ENCODE data around the gene EEF1AKMT4.
"Not testable (repeated sequence)": the region's sequence is repeated elsewhere in the genome, so short reads cannot be mapped to it uniquely, and the experiment has no call there.

The EEF1AKMT4 gene

DNA sequence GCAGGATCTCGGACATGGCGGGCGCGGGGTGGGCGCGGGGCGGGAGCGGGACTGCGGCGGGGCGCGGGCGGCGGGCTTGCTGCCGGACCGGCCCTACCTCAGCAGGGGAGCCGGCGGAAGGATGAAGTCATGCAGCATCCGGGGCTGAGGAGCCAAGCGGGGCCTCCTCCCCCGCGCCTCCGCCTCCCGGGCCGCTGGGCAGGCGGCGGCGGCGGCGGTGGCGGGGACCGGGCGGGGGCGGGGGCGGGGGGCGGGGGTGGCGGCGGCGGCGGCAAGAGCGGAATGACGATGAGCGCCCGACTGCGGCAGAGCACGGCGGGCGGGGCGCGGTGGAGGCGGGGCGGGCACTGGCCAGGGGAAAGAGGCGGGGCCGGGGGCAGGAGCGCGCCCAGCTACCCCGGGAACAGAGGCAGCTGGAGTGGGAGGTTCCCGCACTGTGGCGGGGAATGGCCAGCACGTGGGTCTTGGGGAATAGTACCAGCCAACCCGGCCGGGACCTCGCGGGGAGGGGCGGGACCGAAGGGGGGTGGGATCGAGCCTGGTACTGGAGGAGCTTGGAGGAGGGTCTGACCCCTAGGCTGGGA lies 11.9 kb downstream of the EEF1AKMT4 start, which contains the start of gene CAMK2N2:
Gene CAMK2N2, minus strand, starts transcription at position 284 of the 584 bp plus-strand sequence. Its CDS starts 268 bp downstream, at position 16.
- peak within 1 kb of the TSS; percentile 93 to 99 (median 98) for H3K4me2 ChIP-seq
- peaks cover 24 to 29% (median 27%) of the 10 kb centered on the region in 10 experiments for H3K4me1 ChIP-seq
- peak within 1 kb of the TSS in 8 of 11 experiments; percentile 17 to 65 (median 48); a peak in 7 of 22 replicates for H3K9ac ChIP-seq
- peaks cover 6 to 59% (median 50%) of the 10 kb centered on the region in 11 experiments; a peak in 20 of 22 replicates for H4K20me1 ChIP-seq
- peak within 1 kb of the TSS; percentile 50 to 74 (median 61) for H3K4me3 ChIP-seq
- peaks cover 59 to 74% (median 69%) of the 10 kb centered on the region in 11 experiments for H3K27me3 ChIP-seq
- peaks cover 0 to 19% (median 4%) of the 10 kb centered on the region in 11 experiments; a peak in 6 of 22 replicates for H3K36me3 ChIP-seq
- TF ChIP-seq Cebpa-rat (IDR thresholded peaks at IDR 0.05) = no peak
- peak within 1 kb of the TSS in 1 of 11 experiments; percentile 55; a peak in 1 of 22 replicates for H3K27ac ChIP-seq
- H3K9me3 ChIP-seq (replicated peaks in 1 of 11) = no peaks in the 10 kb centered on the region

DNA sequence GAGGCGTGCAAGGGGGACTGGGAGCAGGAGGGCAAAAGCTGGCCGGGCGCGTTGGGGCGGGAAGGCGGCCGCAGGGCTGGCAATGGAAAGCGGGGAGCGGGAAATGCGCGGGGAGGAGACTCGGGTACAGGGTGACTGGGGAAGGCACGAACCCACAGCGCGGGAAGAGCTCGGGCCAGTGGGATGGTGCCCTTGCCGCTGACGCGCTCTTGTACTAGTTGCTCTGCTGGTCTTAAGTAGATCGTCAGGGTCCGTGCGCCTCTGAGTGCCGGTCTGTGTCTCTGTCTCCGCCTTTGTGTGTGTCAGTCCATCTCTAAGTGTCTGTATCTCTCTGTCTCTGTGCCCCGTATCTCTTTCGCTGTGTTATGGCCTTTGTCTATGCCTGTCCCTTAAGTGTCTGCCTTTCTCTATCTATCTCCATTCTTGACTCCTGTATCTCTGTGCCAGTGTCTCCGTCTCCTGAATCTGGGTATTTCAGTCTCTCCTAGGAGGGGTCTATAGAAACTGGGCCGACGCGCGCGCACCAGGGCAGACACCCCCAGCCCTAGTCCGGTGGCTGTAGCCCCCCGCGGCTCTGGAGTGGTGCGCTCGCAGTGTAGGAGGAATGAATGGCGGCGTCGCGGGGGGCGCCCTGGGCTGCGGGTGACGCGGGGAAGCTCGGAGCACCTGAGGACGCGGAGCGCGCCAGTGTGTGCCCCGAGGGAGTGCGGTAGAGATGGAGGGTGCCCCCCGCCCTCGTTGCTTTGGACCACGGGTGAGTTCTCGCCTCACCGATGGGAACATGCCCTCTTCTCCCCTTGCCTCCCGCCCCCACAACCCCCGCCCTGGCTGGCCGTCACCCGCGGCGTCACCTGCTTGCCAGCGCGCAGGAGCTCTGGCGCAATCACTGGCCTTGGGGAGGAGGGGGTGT lies 12.6 kb downstream of the EEF1AKMT4 start:
- TF ChIP-seq Cebpa-rat (IDR thresholded peaks at IDR 0.05) = no peak
- H3K9me3 ChIP-seq (replicated peaks in 1 of 11) = peaks cover under 1 to 2% (median 2%) of the 10 kb centered on the region in 11 experiments; a peak in 19 of 22 replicates
- peak overlapping the region in 1 of 11 experiments; percentile 55; a peak in 1 of 22 replicates for H3K27ac ChIP-seq
- H3K4me1 ChIP-seq = peaks cover 24 to 29% (median 27%) of the 10 kb centered on the region in 10 experiments
- peaks cover 0 to 19% (median 4%) of the 10 kb centered on the region in 11 experiments; a peak in 6 of 22 replicates for H3K36me3 ChIP-seq
- peaks cover 59 to 74% (median 69%) of the 10 kb centered on the region in 11 experiments for H3K27me3 ChIP-seq
- peak overlapping the region; percentile 87 to 99 (median 97) for H3K4me2 ChIP-seq
- peaks cover 6 to 51% (median 45%) of the 10 kb centered on the region in 11 experiments; a peak in 20 of 22 replicates for H4K20me1 ChIP-seq
- peak overlapping the region in 8 of 11 experiments; percentile 17 to 65 (median 48); a peak in 7 of 22 replicates for H3K9ac ChIP-seq
- peak overlapping the region; percentile 50 to 74 (median 61) for H3K4me3 ChIP-seq

DNA sequence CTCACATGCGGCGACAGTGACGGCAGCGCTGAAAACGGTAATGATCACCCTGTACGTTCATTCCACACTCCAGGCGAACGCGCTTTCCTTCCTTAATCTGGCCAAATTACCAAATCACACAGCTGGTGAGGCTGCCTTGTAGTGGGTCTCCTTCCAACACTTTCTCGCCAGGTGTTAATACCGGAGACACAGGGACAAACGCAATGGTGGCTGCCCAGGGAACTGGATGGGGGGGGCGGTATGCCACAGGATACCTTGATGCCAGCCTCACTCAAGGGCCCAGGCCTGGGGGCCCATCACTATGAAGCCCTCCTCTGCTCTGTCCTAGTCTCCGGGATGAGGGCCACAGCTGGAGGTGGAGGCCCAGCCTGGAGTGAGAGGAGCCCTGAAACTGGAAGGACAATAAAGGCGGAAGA lies 13.3 kb downstream of the EEF1AKMT4 start:
- no peak overlapping the region for H3K9ac ChIP-seq
- no peak for TF ChIP-seq Cebpa-rat (IDR thresholded peaks at IDR 0.05)
- peaks cover 24 to 29% (median 27%) of the 10 kb centered on the region in 10 experiments for H3K4me1 ChIP-seq
- H3K9me3 ChIP-seq (replicated peaks in 1 of 11) = peaks cover 5 to 9% (median 7%) of the 10 kb centered on the region in 11 experiments; a peak in 19 of 22 replicates
- peaks cover 0 to 15% (median 4%) of the 10 kb centered on the region in 11 experiments; a peak in 6 of 22 replicates for H3K36me3 ChIP-seq
- H3K27me3 ChIP-seq = peaks cover 59 to 74% (median 69%) of the 10 kb centered on the region in 11 experiments
- H3K27ac ChIP-seq = no peak overlapping the region
- H4K20me1 ChIP-seq = peaks cover 6 to 45% (median 38%) of the 10 kb centered on the region in 11 experiments; a peak in 20 of 22 replicates
- H3K4me2 ChIP-seq = peak overlapping the region; percentile 87 to 99 (median 97); a peak in 21 of 22 replicates
- H3K4me3 ChIP-seq = peak overlapping the region in 8 of 10 experiments; percentile 52 to 74 (median 63); a peak in 10 of 20 replicates

DNA sequence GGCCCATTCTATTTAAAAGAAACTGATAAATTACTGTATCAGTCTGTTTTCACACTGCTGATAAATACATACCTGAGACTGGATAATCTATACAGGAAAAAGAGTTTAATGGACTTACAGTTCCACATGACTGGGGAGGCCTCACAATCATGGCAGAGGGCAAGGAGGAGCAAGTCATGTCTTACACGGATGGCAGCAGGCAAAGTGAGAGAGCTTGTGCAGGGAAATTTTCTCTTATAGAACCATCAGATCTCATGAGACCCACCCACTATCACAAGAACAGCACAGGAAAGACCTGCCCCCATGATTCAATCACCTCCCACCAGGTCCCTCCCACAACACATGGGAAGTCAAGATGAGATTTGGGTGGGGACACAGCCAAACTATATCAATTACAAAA lies 17.8 kb downstream of the EEF1AKMT4 start:
- not testable (repeated sequence) for H3K4me3 ChIP-seq; H3K4me2 ChIP-seq; H4K20me1 ChIP-seq; H3K27ac ChIP-seq; H3K36me3 ChIP-seq; H3K9ac ChIP-seq; H3K9me3 ChIP-seq (replicated peaks in 1 of 11)
- Histone ChIP-seq H3K4me1 (peaks cover 7 to 12% (median 9%) of the 10 kb centered on the region in 10 experiments; a peak in 19 of 20 replicates), H3K27me3 (peaks cover 24 to 30% (median 27%) of the 10 kb centered on the region in 11 experiments)

DNA sequence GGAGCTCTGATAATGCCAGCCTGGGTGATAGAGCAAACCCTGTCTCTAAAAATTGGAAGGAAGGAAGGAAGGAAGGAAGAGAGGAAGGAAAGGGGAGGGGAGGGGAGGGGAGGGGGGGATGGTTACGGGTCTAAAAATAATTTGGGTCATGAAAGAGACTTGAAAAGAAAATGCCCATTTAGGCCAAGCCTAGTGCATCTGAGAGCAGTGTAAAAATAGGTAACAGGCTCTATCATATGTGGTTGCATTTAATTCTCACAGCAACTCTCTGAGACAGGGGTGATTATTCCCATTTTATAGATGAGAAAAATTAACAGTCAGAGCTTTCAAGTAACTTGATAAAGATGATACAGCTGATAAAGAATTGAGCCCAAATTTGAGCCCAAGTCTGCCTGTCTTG lies 22.8 kb downstream of the EEF1AKMT4 start:
- no peaks in the 10 kb centered on the region for H4K20me1 ChIP-seq
- H3K4me1 ChIP-seq = peaks cover 0 to 9% (median 0%) of the 10 kb centered on the region in 10 experiments; a peak in 4 of 20 replicates
- TF ChIP-seq Cebpa-rat (IDR thresholded peaks at IDR 0.05) = no peak
- H3K4me3 ChIP-seq = no peak overlapping the region
- H3K9me3 ChIP-seq (replicated peaks in 1 of 11) = peaks cover 3 to 6% (median 5%) of the 10 kb centered on the region in 11 experiments; a peak in 19 of 22 replicates
- H3K27ac ChIP-seq = no peak overlapping the region
- H3K36me3 ChIP-seq = no peaks in the 10 kb centered on the region
- H3K27me3 ChIP-seq = peaks cover 25 to 34% (median 26%) of the 10 kb centered on the region in 11 experiments
- H3K9ac ChIP-seq = no peak overlapping the region
- peak overlapping the region in 5 of 11 experiments; percentile 10 to 36 (median 16); a peak in 5 of 22 replicates for H3K4me2 ChIP-seq

DNA sequence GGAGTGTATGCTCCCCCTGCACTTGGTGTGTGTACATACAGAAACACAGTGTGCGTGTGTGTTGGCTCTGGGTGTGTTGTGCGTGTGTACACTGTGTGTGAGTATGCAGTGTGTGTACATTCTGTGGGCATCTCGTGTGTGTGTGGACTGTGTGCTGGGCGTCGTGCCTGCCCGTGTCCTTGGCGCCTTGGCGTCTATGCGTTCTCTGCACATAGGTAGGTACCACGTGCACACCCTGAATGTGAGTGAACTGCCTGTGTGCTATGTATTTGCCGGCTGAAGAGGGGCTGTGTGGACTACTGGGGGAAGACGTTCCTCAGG lies 25.9 kb downstream of the EEF1AKMT4 start:
- H3K36me3 ChIP-seq = no peaks in the 10 kb centered on the region
- H3K4me1 ChIP-seq = peaks cover 0 to 9% (median 0%) of the 10 kb centered on the region in 10 experiments; a peak in 4 of 20 replicates
- no peak overlapping the region for H3K9ac ChIP-seq
- H3K27me3 ChIP-seq = peaks cover 25 to 41% (median 32%) of the 10 kb centered on the region in 11 experiments
- H3K4me3 ChIP-seq = no peak overlapping the region
- no peaks in the 10 kb centered on the region for H3K9me3 ChIP-seq (replicated peaks in 1 of 11)
- no peak overlapping the region for H3K27ac ChIP-seq
- no peak for TF ChIP-seq Cebpa-rat (IDR thresholded peaks at IDR 0.05)
- no peak overlapping the region for H3K4me2 ChIP-seq
- no peaks in the 10 kb centered on the region for H4K20me1 ChIP-seq

DNA sequence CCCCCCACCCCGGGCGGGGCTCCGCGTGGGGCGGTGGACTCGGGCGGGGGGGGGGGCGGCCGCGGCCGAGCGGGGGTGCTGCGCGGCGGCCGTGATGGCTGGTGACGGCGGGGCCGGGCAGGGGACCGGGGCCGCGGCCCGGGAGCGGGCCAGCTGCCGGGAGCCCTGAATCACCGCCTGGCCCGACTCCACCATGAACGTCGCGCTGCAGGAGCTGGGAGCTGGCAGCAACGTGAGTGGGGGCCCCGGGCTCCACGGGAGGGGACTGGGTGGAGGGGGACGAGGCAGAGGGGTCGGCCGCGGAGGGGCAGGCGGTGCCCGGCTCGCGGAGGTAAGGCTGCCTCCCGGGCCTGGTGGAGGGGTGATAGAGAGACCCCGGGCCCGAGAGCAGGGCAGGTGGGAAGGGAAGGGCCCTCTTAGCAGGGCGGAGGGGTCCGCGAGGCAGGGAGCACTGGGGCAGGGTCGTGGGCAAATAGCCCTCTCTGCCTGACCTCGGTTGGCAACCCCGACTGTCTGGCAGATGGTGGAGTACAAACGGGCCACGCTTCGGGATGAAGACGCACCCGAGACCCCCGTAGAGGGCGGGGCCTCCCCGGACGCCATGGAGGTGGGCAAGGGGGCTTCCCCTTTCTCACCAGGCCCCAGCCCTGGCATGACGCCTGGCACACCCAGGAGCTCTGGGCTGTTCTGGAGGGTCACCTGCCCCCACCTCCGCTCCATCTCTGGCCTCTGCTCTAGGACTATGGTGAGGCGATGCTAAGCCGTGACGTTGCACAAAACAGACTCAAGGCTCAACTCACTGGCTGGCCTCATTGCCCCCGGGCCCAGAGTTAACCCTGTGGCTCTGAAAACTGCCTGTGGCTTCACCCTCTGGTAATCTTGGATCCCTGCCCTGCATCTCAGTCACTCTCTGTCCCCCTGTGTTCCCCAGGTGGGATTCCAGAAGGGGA lies 26.8 kb downstream of the EEF1AKMT4 start, which contains the start of gene ECE2:
Gene ECE2, plus strand, starts transcription at position 62 of the 950 bp plus-strand sequence. Its CDS starts 132 bp downstream, at position 194.
- Histone ChIP-seq H3K9me3 (replicated peaks in 1 of 11) (no peaks in the 10 kb centered on the region), H3K4me3 (no peak within 1 kb of the TSS), H3K36me3 (no peaks in the 10 kb centered on the region), H3K4me2 (no peak within 1 kb of the TSS), H3K27ac (no peak within 1 kb of the TSS), H3K9ac (no peak within 1 kb of the TSS), H3K27me3 (peaks cover 25 to 41% (median 32%) of the 10 kb centered on the region in 11 experiments), H3K4me1 (peaks cover 0 to 9% (median 0%) of the 10 kb centered on the region in 10 experiments; a peak in 4 of 20 replicates), H4K20me1 (no peaks in the 10 kb centered on the region)
- no peak for TF ChIP-seq Cebpa-rat (IDR thresholded peaks at IDR 0.05)

DNA sequence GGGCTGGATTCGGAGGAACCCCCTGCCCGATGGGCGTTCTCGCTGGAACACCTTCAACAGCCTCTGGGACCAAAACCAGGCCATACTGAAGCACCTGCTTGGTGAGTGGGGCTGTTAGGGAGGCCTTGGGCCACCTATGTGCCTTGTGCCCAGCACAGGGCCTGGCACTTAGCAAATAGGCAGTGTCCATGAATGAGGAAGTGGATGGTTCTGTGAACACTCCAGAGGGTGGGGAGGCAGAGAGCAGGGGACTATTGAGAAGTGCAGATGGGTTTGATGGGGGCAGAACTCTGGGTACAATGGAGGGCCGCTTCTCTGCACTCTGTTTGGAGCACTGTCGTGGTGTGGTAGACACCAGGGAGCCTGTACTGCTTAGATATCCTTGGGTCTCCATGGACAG lies 27.9 kb downstream of the EEF1AKMT4 start:
- Histone ChIP-seq H3K27me3 (peaks cover 25 to 41% (median 32%) of the 10 kb centered on the region in 11 experiments), H4K20me1 (no peaks in the 10 kb centered on the region), H3K4me1 (peaks cover 0 to 5% (median 0%) of the 10 kb centered on the region in 10 experiments; a peak in 4 of 20 replicates), H3K9ac (no peak overlapping the region), H3K4me2 (no peak overlapping the region), H3K27ac (no peak overlapping the region), H3K4me3 (no peak overlapping the region), H3K9me3 (replicated peaks in 1 of 11) (peaks cover 0 to under 1% (median 0%) of the 10 kb centered on the region in 11 experiments; a peak in 1 of 22 replicates), H3K36me3 (no peaks in the 10 kb centered on the region)
- no peak for TF ChIP-seq Cebpa-rat (IDR thresholded peaks at IDR 0.05)

Data from BLaER1 treated with 17β-estradiol and CSF1 and Interleukin-3, amounts not matched to agents 10 nM and 100 nM (cell line).